GM23338 (cell line): ENCODE data around the gene MAD1L1. TPM values are rescaled to one million over a fixed set of nuclear protein-coding genes. Genes with fewer than 3 reads are reported as not detected.
A peak's percentile ranks its signal among the peaks of the same experiment; 100 is the strongest.

ENCODE experiments used
- ATAC-seq: fragments of 200-7000 bp; cut with Tn5 transposase; 3 replicates; pipeline ENCODE4 v1.9.1; 2020
- DNase-seq: peaks from one replicate; pipeline ENCODE4 v3.0.0-alpha.2; 2015; ENCODE audit warnings: low spot score
- H2AFZ ChIP-seq: fragments of 200-600 bp; sonication (generic); 2 replicates; pipeline ENCODE4 v1.8.0; 2016; ENCODE audit warnings: antibody characterized with exemption, mild to moderate bottlenecking, moderate library complexity
- H3F3A ChIP-seq: fragments of 200-600 bp; sonication (generic); replicated peaks from 2 replicates; pipeline ENCODE4 v1.8.0; 2017; ENCODE audit warnings: antibody characterized with exemption, mixed run types, low read depth
- H3K27ac ChIP-seq: fragments of 200-600 bp; sonication (generic); 2 replicates; pipeline ENCODE4 v1.6.1; 2016; ENCODE audit warnings: low read depth
- H3K27me3 ChIP-seq: fragments of 200-600 bp; sonication (generic); 2 replicates; pipeline ENCODE4 v1.8.0; 2016; ENCODE audit warnings: mild to moderate bottlenecking, mixed run types, moderate library complexity; ENCODE audit not compliant: insufficient read depth
- H3K36me3 ChIP-seq: fragments of 200-600 bp; sonication (generic); 2 replicates; pipeline ENCODE4 v1.8.0; 2016; ENCODE audit warnings: mild to moderate bottlenecking; ENCODE audit not compliant: insufficient read depth
- H3K4me1 ChIP-seq: fragments of 200-600 bp; sonication (generic); 2 replicates; pipeline ENCODE4 v1.8.0; 2016; ENCODE audit warnings: mild to moderate bottlenecking, moderate library complexity; ENCODE audit not compliant: insufficient read depth
- H3K4me2 ChIP-seq: fragments of 200-600 bp; sonication (generic); 2 replicates; pipeline ENCODE4 v1.7.1; 2017; ENCODE audit warnings: mixed run types
- H3K4me3 ChIP-seq: fragments of 200-600 bp; sonication (generic); 2 replicates; pipeline ENCODE4 v1.6.1; 2016; ENCODE audit warnings: mixed run types
- H3K79me2 ChIP-seq: fragments of 200-600 bp; sonication (generic); replicated peaks from 2 replicates; pipeline ENCODE4 v1.8.0; 2017; ENCODE audit warnings: mild to moderate bottlenecking; ENCODE audit not compliant: insufficient read depth
- H3K9me2 ChIP-seq: fragments of 200-600 bp; sonication (generic); 2 replicates; pipeline ENCODE4 v1.8.0; 2017; ENCODE audit not compliant: insufficient read depth
- H4K20me1 ChIP-seq: fragments of 200-600 bp; sonication (generic); replicated peaks from 2 replicates; pipeline ENCODE4 v1.8.0; 2017; ENCODE audit warnings: mild to moderate bottlenecking; ENCODE audit not compliant: insufficient read depth
- H3K27ac Mint-ChIP-seq: 2 replicates; pipeline ENCODE4 v1.8.0; 2020; ENCODE audit warnings: inconsistent platforms, mild to moderate bottlenecking, moderate library complexity, mixed read lengths
- H3K27me3 Mint-ChIP-seq: 3 replicates; pipeline ENCODE4 v1.8.0; 2022; ENCODE audit warnings: low read depth, mild to moderate bottlenecking, moderate library complexity, mixed read lengths, inconsistent platforms; ENCODE audit not compliant: insufficient read depth, poor library complexity
- H3K36me3 Mint-ChIP-seq: 3 replicates; pipeline ENCODE4 v1.8.0; 2021; ENCODE audit warnings: low read depth, mild to moderate bottlenecking, inconsistent platforms, moderate library complexity, mixed read lengths
- H3K4me1 Mint-ChIP-seq: 3 replicates; pipeline ENCODE4 v1.8.0; 2020; ENCODE audit warnings: mild to moderate bottlenecking, inconsistent platforms, mixed read lengths
- H3K4me3 Mint-ChIP-seq: 3 replicates; pipeline ENCODE4 v1.8.0; 2021; ENCODE audit warnings: moderate library complexity, mild to moderate bottlenecking, inconsistent platforms, mixed read lengths
- H3K9me3 Mint-ChIP-seq: 3 replicates; pipeline ENCODE4 v1.8.0; 2020; ENCODE audit warnings: moderate library complexity, mild to moderate bottlenecking, inconsistent platforms, mixed read lengths
- CREB1 ChIP-seq: fragments of 250-450 bp; sonication (Bioruptor Pico); IDR thresholded peaks from 2 replicates; pipeline ENCODE4 v1.5.0; 2020; ENCODE audit warnings: low read depth, mild to moderate bottlenecking, moderate library complexity
- JUNB ChIP-seq: IDR thresholded peaks from one replicate; pipeline ENCODE4 v1.6.1; 2016; ENCODE audit warnings: antibody characterized with exemption; ENCODE audit not compliant: unreplicated experiment
- POLR2AphosphoS5 ChIP-seq: IDR thresholded peaks from 2 replicates; pipeline ENCODE4 v1.6.1; 2016; ENCODE audit warnings: antibody characterized with exemption, low read depth
- REST ChIP-seq: IDR thresholded peaks from one replicate; pipeline ENCODE4 v1.6.1; 2018; ENCODE audit warnings: antibody characterized with exemption; ENCODE audit not compliant: unreplicated experiment
- STAT1 ChIP-seq: IDR thresholded peaks from one replicate; pipeline ENCODE4 v1.6.1; 2016; ENCODE audit warnings: antibody characterized with exemption; ENCODE audit not compliant: unreplicated experiment
- ZNF114 ChIP-seq: fragments of 250-450 bp; sonication (Bioruptor Pico); IDR thresholded peaks from 2 replicates; pipeline ENCODE4 v1.5.0; 2020; ENCODE audit warnings: mild to moderate bottlenecking, moderate library complexity
- ZNF331 ChIP-seq: fragments of 250-450 bp; sonication (Bioruptor Pico); IDR thresholded peaks from 2 replicates; pipeline ENCODE4 v1.5.0; 2020; ENCODE audit warnings: low read depth, mild to moderate bottlenecking, moderate library complexity
- polyA plus RNA-seq: library from polyadenylated mRNA; unstranded; fragments of >200 nt; fragmentation: Nextera tagmentation; extraction: Ambion mirVana; gene quantifications from 2 replicates; pipeline ENCODE4 v1.2.1, GENCODE V29; 2016
- total RNA-seq: library from RNA; depleted of rRNA; stranded (reverse); fragments of >200 nt; shearing (Covaris generic); gene quantifications from 2 replicates; pipeline ENCODE4 v1.2.3, GENCODE V29; 2014

MAD1L1 gene
- total and polyA plus RNA-seq, 2 experiments from 2014 or later: 40.3 to 59.3 TPM

DNA sequence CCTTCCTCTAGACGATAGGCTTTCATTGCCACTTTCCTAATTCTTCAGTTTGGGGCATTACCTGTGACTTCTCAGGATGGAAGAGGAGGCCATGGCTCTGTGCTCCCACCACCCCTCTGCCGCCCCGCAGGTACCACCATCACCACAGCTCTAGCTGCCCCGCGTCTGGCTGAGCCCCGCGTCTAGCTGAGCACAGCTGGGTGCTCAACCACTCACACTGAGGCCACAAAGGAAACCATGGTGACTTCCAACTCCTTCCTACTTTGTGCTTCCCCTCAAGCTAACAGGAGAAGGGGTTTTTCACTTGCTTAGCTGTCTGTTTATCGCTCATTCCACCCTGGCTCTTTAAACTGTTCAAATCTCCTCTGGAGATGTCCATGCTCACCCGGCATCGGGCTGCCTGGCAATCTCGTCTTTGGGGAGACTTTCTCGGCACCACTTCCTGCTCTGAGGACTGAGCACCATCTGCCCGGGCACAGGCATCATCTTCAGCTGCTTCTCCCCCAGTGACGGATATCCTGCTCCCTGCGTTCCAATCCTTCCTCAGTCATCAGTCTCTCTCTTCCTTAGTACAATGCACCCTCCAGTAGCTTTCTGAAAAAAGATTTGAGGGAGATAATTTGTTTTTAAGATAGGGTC, 59.4 kb downstream of the MAD1L1 start:
- Histone ChIP-seq H3K27ac (no peak overlapping the region), H3K36me3 (no peaks in the 10 kb centered on the region), H3K27me3 (no peaks in the 10 kb centered on the region), H3K4me3 (no peak overlapping the region), H3K79me2 (0 out of 2 replicates have a peak, but pooled peaks cover 3% of the 10 kb centered on the region), H3K9me2 (no peaks in the 10 kb centered on the region), H3F3A (no peaks in the 10 kb centered on the region), H2AFZ (no peak overlapping the region), H4K20me1 (no peaks in the 10 kb centered on the region), H3K4me2 (no peak overlapping the region), H3K4me1 (no peaks in the 10 kb centered on the region)
- Mint-ChIP-seq H3K36me3 (peaks cover 26% of the 10 kb centered on the region; the same call in 2 of the 3 replicates), H3K27ac (no peak overlapping the region; the same call in 1 of the 2 replicates), H3K27me3 (peaks cover 9% of the 10 kb centered on the region), H3K4me3 (no peak overlapping the region), H3K9me3 (no peaks in the 10 kb centered on the region), H3K4me1 (peaks cover 18% of the 10 kb centered on the region)
- ATAC-seq (no peak), DNase-seq (no peak)
- TF ChIP-seq CREB1 (CRISPR knock-in tag) (no peak), JUNB (no peak), REST (no peak), STAT1 (no peak), POLR2AphosphoS5 (no peak)

DNA sequence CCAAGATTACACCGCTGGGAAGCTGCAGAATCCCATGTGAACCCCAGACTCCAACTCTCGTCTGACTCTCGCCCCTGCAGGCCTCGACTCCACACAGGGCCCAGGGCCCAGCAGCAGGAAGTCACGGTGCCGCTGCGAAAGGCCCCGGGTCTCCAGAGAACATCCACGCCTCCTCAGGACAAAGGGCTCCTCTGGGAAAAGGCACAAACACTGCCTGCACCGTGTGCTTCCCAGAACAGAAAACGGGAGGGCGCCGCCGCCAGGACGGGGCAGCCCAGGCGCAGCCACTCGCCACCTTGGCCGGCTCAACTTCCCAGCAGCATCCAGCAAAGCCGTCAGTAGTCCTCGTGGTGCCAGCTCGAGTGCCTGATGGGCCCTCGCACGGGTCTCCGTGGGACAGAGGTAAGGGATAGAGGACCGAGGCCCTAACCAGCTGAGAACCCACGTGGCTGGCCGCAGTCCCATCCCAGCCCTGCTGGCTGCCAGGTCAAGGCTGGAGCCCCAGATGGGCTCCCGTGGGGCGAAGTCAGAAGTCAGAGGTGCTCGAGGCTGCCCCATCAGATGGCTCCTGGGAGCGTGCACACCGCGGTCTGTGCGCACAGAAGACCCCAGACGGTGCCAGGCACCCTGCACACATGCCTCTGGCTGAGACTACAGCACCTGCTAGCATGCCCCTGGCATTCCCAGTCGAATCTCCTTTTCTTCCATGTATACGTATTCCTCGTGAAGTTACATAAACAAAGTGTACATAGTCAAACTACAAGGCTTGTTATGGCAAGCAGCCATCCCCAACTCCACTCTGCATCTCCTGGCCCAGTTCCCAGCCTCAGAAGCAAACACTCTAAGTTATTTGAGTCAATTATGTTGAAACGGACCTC, 60.2 kb downstream of the MAD1L1 start:
- Histone ChIP-seq H2AFZ (no peak overlapping the region), H3K27me3 (no peaks in the 10 kb centered on the region), H3K4me2 (no peak overlapping the region), H3K9me2 (no peaks in the 10 kb centered on the region), H3K4me1 (no peaks in the 10 kb centered on the region), H3K36me3 (no peaks in the 10 kb centered on the region), H3K27ac (no peak overlapping the region), H3F3A (no peaks in the 10 kb centered on the region), H3K79me2 (no peaks in the 10 kb centered on the region), H3K4me3 (no peak overlapping the region), H4K20me1 (no peaks in the 10 kb centered on the region)
- no peak for DNase-seq
- Mint-ChIP-seq H3K4me3 (no peak overlapping the region), H3K27ac (peak overlapping the region; percentile 49; the same call in 1 of the 2 replicates), H3K27me3 (peaks cover 9% of the 10 kb centered on the region), H3K36me3 (peaks cover 29% of the 10 kb centered on the region; the same call in 2 of the 3 replicates), H3K9me3 (no peaks in the 10 kb centered on the region), H3K4me1 (peaks cover 18% of the 10 kb centered on the region)
- ATAC-seq: 0 out of 3 replicates have a peak, but pooled peaks have one; percentile 12
- TF ChIP-seq REST (no peak), POLR2AphosphoS5 (no peak), ZNF114 (CRISPR knock-in tag) (no peak), ZNF331 (CRISPR knock-in tag) (no peak)
